Measurements from ENCODE around the gene SCYGR3. TPM values are rescaled to one million over a fixed set of nuclear protein-coding genes. Genes with fewer than 3 reads are reported as not detected.
A peak's percentile ranks its signal among the peaks of the same experiment; 100 is the strongest.

SCYGR3 gene
- total and polyA plus RNA-seq, 2 donors (not counting 3 experiments of a cell fraction or from before 2014, with no cell fraction given): not detected

- ChIA-PET CTCF (interaction anchor here (1.9 kb wide), 1 partner anchor 35 kb away, joined by 6 read pairs; no protein-coding TSS in a partner anchor), POLR2A (no interaction called here)
- Histone ChIP-seq H3K4me2 (ENCODE audit: insufficient read depth, low read length) (no peak overlapping the region), H3K9ac (replicated peaks; ENCODE audit: extremely low read depth, insufficient read depth, low read length) (no peak overlapping the region), H3K27me3 (ENCODE audit: control insufficient read depth in 2 of 2, insufficient read depth in 2 of 2, low read length in 2 of 2) (peaks cover 0 to 3% of the 10 kb centered on the region in 2 experiments), H3K79me2 (ENCODE audit: control insufficient read depth, insufficient read depth, low read length) (no peaks in the 10 kb centered on the region), H3K4me1 (ENCODE audit: control insufficient read depth, extremely low read depth, insufficient read depth, low read length) (no peaks in the 10 kb centered on the region), H4K20me1 (replicated peaks; ENCODE audit: control insufficient read depth, extremely low read depth, insufficient read depth, low read length) (no peaks in the 10 kb centered on the region), H2AFZ (ENCODE audit: low read depth, low read length) (no peak overlapping the region), H3K9me1 (replicated peaks; ENCODE audit: control insufficient read depth, extremely low read depth, insufficient read depth, low read length) (no peaks in the 10 kb centered on the region), H3K4me3 (replicated peaks in 1 of 3; ENCODE audit: insufficient read depth in 1 of 3, low read depth in 1 of 3, low read length in 3 of 3) (no peak overlapping the region), H3K9me3 (replicated peaks; ENCODE audit: control insufficient read depth, insufficient read depth, low read length) (no peaks in the 10 kb centered on the region), H3K36me3 (ENCODE audit: control insufficient read depth in 2 of 2, extremely low read depth in 1 of 2, insufficient read depth in 2 of 2, low read length in 2 of 2) (no peaks in the 10 kb centered on the region), H3K27ac (ENCODE audit: insufficient read depth, low read depth, low read length) (no peak overlapping the region)
- dilution Hi-C loops (cut with MboI; ENCODE audit: extremely low pct_ligation_motif_present, low sequenced_read_pairs): no loop called here
- intact Hi-C loops (cut with micrococcal nuclease): no loop called here
- peak; percentile 43 for FAIRE-seq
- TF ChIP-seq CTCF (IDR thresholded peaks at IDR 0.05; ENCODE audit: extremely low read depth in 1 of 2, insufficient read depth in 1 of 2, low read depth in 1 of 2, low read length in 2 of 2) (no peak), GATA2 (IDR thresholded peaks at IDR 0.05; ENCODE audit: insufficient read depth, insufficient read length, low read depth, low read length) (no peak), POLR2A (IDR thresholded peaks at IDR 0.05; ENCODE audit: low read depth, low read length) (no peak), EZH2 (IDR thresholded peaks at IDR 0.05; ENCODE audit: borderline replicate concordance, low read depth, low read length, severe bottlenecking) (no peak), MYC (IDR thresholded peaks at IDR 0.05; ENCODE audit: low read depth, low read length) (no peak), FOS (IDR thresholded peaks at IDR 0.05; ENCODE audit: borderline replicate concordance, insufficient read depth, low read length) (peak; percentile 78), MAX (IDR thresholded peaks at IDR 0.05; ENCODE audit: insufficient read depth, insufficient read length) (no peak), JUN (IDR thresholded peaks at IDR 0.05; ENCODE audit: borderline replicate concordance, insufficient read depth, insufficient read length, low read depth) (peak; percentile 41), POLR2AphosphoS5 (IDR thresholded peaks at IDR 0.05; ENCODE audit: insufficient read depth, low read depth, low read length) (no peak)
- BruUV-seq (replicated peaks): no TSS peak
- peak; percentile 59 for DNase-seq (ENCODE audit: low read depth, low spot score)
Measured at GRCh38 chr2:227623226-227623625, 8.6 kb upstream of the SCYGR3 start.

All from endothelial cell of umbilical vein (primary cell).